Activated CD8-positive, alpha-beta memory T cell treated with anti-CD3 and anti-CD28 coated beads for 48 hours (primary cell): ENCODE results near the gene SIGLEC1.

Experiments used
- DNase-seq, 3 experiments: peaks; one replicate each; pipeline ENCODE4 v3.0.0-alpha.2; 2020; ENCODE audit warnings: low read depth in 2 of 3, low spot score in 2 of 3

SIGLEC1 gene

GRCh38 chr20:3702611-3703391 lies 9.6 kb downstream of the SIGLEC1 start:
- DNase-seq = no peak

GRCh38 chr20:3701061-3701998 lies 11.1 kb downstream of the SIGLEC1 start:
- DNase-seq = no peak

DNA sequence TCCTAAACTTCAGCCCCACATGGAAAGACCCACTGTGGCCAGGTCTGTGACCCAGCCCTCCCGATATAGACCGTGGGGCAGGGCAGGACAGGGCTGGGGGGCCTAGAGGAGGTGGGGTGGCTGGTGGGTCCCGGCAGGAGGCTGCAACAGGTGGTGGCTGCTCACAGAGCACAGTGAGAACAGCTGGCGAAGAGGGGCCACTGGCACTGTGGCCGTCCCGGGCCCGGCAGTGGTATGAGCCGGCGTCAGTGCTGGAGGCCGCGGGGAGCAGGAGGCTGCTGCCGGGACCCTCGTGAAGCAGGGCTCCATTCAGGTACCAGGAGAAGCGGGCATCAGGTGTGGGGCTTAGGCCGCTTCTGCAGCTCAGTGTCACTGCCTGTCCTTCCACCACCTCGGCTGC lies 13.4 kb downstream of the SIGLEC1 start:
- no peak for DNase-seq

- no peak for DNase-seq
Measured at GRCh38 chr20:3698591-3699001, 13.8 kb downstream of the SIGLEC1 start.

DNA sequence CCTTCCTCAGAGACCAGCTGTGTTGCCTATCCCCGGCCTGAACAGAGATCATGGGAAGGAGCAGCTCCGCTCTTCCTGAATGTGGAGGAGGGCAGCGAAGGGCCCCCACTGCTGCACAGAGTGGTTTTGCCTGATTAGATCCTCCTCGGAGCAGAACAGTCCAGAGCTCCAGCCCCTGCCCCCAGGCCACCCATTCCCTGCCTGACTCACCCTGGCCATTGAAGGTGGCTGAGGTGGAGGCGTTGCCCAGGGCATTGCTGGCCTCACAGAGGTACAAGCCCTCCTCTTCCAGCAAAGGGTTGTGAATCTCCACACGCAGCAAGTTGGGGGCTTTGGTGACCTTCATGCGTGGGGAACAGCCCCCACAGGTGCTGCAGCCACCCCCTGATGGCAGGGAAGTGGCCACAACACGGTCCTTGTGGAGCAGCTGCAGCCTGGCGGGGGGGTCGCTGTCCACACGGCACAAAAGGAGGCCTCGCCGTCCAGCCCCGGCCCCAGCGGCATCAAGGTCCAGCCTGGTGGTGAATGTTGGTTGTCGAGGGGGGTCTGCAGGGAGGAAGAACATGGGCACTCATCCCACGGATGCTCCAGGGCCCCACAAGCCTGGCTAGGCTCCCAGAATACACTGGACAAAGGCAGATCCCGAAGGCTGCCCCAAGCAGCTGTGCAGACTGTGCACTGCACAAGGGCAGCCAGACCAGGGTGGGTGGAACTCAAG lies 14.7 kb downstream of the SIGLEC1 start:
- DNase-seq = no peak

DNA sequence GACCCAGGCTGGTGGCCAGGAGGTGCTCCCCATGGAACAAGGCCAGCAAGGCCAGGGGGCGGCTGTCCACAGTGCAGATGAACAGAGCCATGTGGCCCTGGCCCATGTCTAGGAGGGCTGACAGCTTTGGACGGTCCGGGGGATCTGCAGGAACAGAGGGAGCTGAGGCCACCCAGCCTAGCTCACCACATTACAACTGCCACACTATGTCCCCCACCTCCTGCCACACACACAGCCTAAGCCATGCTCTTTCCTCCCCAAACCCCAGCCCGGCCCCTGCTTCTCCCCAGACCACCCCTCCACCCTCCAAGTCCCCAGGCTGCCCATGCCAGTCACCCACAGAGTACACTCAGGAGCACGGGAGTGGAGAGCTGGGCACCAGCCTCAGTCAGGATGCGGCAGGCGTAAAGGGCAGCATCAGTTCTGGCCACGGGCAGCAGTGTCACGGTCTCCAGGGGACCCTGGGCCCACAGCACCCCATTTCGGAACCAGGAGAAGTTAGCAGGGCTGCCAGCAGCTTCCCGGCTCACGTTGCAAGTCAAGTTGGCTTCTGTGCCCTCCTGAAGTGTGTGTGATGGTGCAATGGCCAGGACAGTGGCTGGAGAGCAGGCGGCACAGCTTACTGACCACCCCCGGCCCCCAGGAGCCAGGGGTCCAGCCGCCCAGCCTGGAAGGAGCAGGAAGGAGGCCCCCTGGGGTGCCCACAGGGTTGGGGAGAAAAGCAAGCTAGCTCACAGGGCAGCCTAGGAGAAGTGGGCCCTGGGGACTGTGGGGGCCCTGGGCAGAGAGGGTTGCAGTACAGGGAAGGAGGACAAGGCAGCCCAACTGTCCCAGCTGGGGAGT lies 15.4 kb downstream of the SIGLEC1 start:
- no peak for DNase-seq

DNA sequence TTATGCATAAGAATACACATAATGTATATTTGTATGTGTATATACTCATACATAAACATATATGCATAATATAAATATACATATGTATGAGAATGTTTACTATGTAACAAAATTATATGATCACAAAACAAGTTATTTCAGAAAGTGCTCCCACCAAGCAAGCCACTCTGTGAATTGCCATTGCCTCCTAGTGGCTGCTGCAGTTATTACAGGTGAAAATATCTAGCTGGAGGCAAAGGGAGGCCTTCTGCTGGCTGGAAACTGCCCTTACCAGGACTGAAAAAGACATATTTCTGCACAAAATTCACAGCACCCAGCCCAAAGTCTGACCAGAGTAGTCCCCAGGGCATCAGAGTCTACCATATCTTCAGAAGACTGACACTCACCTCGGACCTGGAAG lies 16.2 kb downstream of the SIGLEC1 start:
- DNase-seq = no peak

DNA sequence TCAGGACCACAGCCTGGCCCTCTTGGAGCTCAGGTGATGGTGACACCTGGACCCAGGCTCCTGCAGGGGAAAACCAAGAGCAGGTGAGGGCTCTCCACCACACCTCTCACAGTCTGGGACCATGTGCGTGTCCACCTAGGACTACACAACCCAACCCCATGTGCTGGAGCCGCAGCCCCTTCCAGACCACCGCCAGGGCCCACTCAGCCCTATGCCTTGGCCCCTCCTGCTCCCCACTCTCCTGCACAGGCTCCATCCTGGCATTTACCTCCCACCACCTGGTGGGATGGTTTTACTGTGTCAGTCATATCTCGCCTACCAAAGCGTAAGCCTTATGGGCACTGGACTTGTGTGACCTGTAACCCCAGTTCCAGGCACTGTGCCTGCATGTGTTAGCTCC lies 17.5 kb downstream of the SIGLEC1 start:
- no peak for DNase-seq

DNA sequence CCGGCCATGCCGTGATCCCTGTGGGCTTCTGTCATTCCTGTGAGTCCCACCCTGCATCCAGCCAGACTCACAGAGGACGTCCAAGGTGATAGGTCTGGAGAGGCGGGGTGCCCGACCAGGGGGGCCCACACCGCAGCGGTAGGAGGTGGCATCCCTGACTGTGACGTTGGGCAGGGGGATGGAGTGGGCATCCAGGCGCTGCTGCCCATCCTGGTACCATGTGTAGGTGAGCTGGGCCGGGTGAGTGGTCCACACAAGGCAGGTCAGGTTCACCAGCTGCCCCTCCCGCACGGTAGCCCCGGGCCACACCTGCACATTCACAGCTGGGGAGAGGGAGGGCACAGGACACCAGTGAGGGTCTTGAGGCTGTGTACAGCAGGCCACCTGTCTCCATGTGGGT lies 19.0 kb downstream of the SIGLEC1 start:
- DNase-seq = no peak

GRCh38 chr20:3692706-3693294 lies 19.6 kb downstream of the SIGLEC1 start:
- DNase-seq = no peak

GRCh38 chr20:3691897-3692296 lies 20.5 kb downstream of the SIGLEC1 start:
- no peak for DNase-seq

GRCh38 chr20:3691306-3691705 lies 21.1 kb downstream of the SIGLEC1 start:
- DNase-seq = no peak

DNA sequence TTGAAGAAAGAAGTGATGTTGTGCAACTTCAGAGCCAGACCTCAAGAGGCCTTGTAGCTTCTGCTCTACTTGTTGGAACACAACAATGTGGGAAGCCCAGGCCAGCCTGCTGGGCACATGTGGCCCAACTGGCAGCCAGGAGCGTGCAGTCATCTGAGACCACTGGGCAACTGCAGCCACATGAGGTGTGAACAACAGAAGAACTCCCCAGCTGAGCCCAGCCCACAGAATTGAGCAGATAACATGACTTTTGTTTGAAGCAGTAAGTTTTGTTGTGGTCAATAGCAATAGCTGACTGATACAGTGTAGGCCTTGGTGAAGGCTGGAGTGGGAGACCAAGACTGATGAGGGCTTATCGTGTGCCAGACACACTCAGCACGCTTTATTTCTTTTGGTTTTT lies 22.0 kb downstream of the SIGLEC1 start:
- no peak for DNase-seq

DNA sequence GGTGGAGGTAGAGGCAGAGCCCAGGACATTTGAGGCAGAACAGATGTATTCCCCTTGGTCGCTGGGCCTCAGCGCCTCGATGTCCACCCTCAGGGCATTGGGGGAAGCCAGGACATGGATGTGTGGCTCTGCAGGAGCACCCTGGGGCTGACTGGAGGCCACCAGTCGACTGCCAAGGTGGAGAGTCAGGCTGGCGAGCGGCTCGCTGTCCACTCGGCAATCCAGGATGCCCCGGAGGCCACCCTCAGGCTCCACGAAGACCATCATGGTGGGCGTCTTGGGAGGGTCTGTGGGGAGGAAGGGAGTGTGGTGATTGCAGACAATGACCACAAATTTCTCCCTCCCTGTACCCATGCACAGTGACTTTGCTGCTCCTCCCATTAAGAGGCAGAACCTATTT lies 22.4 kb downstream of the SIGLEC1 start:
- DNase-seq = no peak

DNA sequence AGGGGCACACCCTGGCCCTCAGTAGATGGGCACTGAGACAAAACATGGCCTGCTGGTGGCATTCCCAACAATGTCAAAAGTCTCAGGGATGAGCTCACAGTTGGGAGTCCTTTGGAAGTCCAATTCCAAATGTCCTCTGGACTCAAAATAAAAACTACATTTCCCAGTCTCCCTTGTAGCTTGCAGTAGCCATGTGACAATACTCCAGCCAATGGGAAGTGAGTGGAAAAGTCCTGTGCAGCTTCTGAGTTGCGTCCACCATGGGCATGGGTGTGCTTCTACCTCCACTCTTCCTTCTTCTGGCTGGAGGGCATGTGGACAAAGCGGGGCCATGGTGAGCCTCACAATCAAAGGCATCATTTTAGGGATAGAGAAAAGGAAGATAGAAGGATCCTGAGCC lies 24.7 kb downstream of the SIGLEC1 start:
- DNase-seq = no peak

- no peak for DNase-seq
Measured at GRCh38 chr20:3686867-3687321, 25.5 kb downstream of the SIGLEC1 start.

DNA sequence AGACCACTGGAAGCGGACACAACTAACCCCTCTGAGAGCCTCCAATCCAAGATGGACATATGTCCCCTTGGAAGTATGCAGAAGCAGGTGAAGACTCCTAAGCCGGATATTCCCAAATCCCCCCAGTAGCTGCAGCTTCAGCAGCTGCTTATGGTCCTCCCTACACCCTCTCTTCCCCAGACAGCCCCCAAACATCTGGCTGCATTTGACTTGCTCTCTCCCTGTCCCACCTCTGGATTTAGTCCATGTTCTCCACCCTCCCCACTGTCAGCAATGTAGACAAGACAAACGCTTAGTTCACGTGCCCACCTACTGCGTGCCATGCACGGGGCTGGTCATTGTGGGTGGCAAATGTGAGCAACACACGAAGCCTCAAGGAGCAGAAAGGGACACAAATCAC lies 26.0 kb downstream of the SIGLEC1 start:
- no peak for DNase-seq

DNA sequence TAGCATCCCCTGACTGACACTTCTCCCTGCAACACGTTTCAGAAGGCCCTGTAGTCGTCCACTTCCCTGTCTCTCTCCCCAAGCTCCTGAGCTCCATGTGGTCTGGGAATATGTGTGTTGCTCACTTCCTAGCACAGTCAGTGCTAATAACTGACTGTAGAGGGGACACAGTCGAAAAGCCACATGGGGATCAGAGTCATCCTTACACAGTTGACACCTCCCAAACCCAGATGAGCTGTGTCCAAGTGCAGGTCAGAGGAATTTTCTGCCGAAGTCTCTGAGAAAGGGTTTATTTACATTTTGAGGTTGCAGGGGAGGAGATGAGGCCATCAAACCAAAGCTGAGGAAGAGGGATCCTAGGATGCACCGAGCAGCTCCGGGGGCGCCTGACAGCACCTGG lies 27.1 kb downstream of the SIGLEC1 start:
- DNase-seq = no peak

DNA sequence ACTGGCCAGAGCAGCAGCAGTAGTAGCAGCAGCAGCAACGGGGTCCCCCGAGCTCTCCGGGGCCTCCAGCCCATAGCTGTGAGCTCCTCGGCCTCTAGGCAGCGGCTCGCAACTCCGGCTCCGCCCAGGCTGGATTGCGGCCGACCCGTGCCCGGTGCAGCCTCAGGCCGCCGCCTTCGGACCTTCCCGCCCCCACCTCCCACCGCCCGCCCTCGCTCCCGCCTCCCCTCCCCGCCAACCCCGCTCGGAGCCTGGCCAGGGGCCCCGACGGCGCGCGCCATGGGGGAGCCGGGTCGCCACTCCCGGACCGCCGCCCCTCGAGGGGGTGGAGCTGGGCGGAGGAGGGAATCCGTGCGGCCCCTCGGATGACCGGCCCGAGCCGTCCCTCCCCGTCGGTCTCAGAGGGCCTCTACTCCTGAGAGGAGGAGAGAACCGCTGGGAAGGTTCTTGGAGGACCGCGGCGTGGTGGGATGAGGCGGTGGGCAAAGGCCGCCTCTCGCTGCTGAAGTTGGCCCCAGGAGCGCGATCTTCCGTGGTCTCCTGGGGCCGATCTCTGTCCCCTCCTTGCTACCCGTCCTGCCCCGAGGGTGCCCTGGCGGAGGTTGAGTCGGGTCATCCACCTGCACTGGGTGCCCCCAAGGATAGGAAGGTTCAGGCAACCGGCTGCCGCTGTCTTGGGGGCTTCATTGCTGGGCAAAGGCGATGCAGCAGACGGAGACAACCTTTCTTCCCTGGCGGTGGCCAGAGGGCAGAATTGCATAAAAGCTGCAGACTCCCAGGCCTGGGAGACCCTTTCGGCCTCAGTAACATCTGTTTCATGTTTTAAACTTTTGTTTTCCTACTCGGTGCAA lies 30.2 kb downstream of the SIGLEC1 start, which contains the start of gene ADAM33:
ADAM33 (minus strand) TSS at position 80 of the 851 bp plus-strand sequence; CDS start at position 74, 6 bp downstream.
- DNase-seq = no peak
